GM18858 (cell line): Measurements from ENCODE around the gene CBX5.
"Not testable (repeated sequence)": the region's sequence is repeated elsewhere in the genome, so short reads cannot be mapped to it uniquely, and the experiment has no call there.

Experiments
- ATAC-seq: cut with Tn5 transposase; IDR thresholded peaks from one replicate; pipeline ENCODE4 v1.9.1; 2021; ENCODE audit not compliant: unreplicated experiment

The CBX5 gene

DNA sequence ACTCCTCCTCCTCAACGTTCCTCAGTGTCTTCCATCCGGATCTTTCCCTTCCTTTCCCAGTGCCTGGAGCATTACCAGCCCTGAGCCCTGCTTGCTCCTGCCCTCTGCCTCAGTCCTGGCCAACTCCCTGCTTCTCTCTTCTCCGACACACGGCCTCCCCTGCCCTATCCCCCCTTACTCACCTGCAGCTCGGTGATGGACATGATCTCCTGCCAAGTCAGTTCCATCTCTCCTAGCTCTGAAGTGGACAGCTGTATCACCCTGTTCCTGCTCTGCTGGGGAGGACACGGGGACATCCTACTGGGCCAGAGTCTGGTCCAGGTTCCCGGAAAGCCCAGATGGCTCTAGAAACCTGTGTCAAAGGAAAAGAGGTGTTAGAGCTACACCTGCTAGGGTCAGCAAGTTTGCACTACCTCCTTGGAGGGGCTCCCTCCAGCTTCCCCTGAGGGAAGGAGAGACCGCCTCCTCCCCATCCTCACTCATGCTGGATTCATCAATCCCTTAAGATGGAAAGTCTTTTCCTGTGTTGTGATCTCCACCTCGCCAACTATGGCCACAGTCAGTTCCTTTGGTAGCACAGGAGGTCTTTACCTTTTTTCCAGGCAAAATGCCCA, 15.1 kb upstream of the CBX5 start:
- ATAC-seq, result no peak

DNA sequence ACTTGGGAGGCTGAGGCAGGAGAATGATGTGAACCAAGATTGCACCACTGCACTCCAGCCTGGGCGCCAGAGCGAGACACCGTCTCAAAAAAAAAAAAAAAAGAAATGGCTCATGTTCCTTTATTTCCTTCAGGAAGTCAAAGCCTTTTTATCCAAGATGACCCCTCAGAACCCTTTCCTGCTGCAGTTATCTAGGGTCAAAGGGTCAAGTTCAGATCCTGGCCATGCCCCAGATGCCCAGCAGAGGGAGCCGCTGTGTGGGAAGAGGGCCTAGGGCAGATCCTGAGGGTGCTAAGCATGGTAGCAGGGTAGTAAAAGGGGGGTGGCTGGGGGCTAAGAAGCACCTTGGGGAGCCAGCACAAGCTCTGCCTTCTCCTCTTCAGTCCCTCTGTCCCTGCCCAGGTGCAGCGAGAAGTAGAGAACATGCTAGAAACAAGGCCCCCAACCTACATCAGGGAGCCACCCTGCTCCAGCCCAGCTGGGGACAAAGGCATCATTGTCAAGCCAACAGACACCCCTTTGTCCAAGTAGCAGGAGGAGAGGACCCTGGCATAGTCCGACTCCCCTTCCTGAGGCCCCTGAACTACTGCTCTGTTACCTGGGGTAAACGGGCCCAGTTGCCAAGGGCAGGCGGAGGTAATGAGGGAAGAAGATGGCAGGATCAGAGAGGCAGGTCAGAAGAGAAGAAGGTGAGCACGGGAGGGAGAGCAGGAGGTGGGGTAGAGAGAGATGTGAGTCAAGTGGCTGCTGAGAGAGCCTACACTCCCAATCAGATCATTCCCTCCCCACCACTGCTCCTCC, 14.4 kb upstream of the CBX5 start:
- ATAC-seq, result no peak

DNA sequence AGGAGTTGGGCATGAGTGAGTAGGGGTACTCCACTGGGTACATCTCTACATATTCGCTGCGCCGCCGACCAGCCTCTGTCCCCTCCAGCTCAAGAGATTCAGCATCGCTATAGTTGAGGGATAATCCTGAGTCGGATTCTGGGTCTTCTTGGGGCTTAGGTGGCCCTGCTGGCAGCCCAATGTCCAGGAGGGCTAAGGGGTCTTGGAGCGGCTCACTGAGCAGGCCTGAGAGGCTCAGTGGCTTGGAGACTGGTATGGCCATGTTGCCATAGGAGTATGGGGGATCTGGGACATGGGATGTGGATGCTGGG, 13.0 kb upstream of the CBX5 start:
- ATAC-seq, result no peak

DNA sequence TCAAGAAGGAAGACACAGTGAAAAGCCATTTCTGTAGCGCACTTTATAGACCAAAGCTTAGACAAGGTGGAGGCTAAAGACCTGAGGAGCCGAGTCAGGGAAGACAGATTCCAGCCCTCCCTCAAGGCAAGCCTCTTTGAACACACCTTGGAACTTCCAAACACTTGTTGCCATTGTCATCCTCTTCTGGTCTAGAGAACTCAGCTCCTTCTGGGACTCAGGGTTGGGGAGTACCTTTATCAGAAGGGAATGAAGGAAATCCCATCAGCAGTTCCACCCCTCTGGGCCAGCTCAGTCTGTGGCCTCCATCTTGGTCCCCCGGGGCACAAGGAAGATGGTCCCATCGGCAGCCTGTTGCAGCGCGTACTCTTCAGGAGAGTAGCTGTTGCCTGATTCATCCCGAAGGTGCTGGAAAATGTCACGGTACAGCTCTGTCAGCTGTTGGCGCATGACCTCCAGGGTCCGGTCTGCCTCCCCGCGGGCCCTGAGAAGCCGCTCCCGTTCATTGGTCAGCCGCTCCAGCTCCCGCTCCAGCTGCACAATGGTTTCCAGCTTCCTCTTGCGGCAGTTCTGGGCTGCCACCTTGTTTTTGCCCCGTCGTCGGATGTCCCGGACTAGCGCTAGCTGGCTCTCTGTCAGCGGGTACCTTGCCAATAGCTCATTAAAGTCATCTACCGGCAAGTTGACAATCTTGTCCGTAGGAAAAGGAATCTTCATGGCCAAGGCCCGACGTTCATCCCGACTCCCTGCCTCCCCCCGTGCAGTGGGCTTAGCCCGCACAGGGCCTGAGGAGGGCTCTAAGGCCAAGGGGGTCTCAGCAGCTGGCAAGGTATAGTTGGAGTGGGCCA, 12.4 kb upstream of the CBX5 start:
- ATAC-seq, result no peak

DNA sequence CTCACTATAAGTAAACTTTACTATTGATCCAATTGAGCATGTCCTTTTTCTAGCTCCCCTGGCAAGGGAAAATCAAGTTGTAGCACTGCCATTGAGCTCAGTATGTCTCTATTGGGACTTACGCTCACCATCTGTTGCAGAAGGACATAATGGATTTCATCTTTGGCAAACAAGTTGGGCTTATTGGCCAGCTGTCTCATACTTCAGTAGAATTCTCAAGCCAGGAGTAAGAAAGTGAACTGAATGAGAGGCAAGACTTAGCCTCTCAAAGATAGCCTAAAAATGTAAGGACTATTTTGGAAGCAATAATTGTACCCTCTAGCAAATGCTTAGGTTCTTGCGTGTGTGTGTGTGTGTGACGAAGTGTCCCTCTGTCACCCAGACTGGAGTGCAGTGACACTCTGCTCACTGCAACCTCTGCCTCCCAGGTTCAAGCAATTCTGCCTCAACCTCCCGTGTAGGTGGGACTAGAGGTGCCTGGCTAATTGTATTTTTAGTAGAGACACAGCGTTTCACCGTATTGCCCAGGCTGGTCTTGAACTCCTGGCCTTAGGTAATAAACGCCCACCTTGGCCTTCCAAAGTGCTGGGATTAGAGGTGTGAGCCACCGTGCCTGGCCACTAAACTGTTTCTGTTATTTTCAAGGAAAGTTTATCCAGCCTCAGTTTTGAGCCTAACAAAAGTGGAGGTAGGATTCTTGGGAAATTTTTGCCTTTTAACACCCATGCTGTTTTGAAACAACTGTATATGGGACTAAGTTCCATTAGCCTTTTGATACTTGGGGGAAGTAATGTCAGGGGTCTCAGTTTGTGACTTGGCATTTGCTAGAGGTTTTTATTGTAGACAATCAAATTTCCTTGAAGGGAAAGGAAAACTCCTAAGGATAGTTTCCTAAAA, 7.6 kb upstream of the CBX5 start:
- ATAC-seq, result no peak

DNA sequence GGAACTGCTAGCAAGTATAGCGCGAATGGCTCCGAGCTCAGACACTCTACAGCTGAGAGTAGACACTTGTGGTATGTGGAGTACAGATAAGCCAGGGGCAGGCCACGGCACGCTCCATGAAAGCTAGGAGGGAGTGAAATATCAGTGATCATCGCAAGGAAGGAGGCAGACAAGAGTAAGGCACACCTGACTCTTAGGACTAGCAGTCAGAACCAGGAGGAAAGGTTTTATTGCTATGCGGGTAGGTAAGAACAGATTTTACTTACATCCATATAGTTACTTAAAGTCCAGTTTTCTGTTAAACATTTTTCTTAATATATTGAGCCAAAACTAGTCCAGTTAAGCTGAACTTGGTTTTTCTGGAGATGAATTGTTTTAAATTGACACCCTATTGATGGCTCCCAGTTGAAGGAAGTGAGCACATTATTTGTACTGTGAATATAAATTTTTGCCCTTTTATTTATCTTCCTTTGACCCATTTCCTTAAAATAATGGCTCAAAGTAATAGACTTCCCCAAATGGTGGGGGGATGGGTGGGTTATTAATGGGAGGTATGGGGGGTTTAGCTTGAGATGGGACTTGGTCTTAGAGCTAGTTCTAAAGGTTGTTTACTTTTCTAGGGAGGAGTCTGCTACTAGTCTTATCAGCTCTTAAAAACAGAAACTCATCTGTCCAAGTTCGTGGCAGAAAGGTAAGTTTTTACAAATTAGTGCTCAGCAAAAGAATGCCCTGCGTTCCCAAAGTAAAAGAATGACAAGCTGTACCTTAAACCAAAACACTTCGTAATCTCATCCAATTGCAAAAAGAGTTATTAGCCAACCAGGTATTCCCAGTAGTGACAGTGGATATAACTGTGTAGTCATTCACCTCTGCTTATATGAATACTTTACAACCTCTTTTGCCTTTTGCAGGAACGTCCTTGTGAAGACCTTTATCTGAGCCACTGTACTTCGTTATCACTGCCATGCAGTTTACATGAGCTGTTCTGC, 6.4 kb upstream of the CBX5 start:
- ATAC-seq, result no peak

DNA sequence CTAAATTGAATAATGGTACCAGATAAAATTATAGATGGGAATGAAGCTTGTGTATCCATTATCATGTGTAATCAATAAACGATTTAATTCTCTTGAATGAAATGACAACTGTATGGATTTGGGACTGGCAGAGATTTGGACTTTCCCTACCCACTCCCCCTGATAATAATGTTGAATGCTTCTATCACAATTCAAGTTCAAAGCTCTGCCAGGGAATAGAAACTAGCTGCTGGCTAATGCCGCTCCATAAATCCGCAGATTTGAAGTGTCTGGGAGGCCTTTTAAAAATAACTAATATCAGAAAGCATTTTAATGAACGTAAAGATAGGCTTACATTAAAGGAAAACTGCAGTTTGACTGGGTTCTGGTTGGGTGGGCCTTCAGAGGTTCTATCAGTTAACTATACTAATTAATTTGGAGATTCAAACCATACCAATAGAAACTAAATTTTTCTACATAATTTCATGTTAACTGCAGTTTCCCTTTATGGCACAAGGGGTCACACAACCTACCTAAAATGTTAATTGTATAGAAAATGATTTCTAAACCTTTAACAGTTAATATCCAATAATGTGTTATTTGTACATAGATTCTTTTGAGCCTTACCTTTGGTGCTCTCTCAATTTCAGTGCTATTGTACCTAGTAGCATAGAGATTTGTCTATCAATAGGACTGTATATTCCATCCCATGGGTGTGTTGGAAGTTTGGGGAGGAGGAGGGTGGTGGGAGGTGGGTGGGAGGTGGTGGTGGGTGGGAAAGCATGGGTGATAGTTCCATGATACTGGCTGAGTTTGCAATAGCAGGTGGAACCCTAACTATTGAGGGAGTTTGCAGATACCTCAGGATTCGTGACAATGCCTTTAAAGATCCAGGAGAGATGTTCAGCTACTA, 5.5 kb upstream of the CBX5 start:
- no peak for ATAC-seq

DNA sequence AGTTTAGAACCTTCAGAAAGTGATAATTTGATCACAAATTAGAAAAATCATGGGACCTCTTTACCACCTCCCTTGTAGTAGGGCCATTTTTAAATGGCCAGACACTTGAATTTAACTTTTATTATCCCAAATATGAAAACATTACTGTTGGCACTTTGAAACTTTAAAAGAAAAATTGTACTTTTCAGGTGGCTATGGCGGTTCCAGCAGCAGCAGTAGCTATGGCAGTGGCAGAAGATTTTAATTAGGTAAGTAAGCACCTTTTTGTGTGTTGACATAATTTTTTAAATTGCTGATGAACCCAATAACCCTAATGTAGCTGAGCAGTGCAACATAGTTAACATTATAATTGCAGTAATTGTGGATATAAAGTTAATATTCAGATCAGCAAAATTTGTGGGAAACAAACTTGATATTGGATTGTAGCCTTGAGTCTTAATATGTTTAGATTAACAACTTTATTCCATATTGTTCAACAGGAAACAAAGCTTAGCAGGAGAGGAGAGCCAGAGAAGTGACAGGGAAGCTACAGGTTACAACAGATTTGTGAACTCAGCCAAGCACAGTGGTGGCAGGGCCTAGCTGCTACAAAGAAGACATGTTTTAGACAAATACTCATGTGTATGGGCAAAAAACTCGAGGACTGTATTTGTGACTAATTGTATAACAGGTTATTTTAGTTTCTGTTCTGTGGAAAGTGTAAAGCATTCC, 4.3 kb upstream of the CBX5 start:
- ATAC-seq, result not testable (repeated sequence)

DNA sequence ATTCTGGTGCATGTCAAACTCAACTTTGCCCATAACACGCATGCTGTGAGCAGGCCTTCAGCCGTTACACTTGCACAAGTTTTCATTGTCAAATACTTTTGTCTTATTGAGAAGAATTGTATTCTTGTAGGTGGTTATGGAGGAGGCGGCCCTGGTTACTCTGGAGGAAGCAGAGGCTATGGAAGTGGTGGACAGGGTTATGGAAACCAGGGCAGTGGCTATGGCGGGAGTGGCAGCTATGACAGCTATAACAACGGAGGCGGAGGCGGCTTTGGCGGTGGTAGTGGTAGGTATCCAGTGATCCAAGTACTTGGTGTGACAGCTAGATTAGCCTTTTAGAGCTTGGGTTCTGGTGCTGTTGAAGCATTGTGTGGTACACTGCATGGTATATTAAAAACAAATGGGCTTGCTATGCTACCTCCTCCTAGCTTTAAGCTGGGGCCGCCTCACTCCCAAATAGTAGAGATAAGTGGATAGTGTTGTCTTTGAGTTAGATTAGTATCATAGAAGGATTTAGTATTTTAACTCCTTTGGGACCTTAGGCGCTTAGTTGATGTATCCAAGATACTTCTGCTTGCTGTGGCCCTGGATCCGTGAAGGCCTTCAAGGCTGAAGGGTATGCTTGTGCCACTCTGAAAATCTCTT, 3.1 kb upstream of the CBX5 start:
- no peak for ATAC-seq

DNA sequence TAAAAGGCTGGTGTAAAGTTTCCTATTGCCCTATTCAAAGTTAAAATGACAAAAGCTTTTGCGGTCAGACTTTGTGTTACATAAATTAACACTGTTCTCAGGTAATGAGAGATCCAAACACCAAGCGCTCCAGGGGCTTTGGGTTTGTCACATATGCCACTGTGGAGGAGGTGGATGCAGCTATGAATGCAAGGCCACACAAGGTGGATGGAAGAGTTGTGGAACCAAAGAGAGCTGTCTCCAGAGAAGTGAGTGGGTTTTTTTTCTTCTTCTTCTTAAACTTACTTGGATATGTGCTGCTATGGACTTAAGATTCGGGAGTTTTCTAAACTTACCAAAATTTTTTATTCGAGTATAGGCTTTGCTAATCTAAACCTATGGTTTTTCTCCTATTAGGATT, 1.8 kb upstream of the CBX5 start:
- not testable (repeated sequence) for ATAC-seq

DNA sequence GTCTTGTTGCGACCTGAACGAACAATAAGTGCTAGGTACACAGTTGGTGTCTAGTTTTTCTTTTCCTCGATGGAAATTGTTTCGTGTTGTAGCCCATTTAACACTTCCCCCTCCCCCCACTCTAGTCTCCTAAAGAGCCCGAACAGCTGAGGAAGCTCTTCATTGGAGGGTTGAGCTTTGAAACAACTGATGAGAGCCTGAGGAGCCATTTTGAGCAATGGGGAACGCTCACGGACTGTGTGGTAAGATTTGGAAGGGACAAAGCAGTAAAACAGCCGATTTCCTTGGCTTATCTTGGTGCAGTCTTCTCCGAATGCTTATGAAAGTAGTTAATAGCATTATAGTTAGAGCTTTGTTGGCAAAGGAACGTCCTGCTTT, 1.3 kb upstream of the CBX5 start:
- ATAC-seq, result not testable (repeated sequence)

DNA sequence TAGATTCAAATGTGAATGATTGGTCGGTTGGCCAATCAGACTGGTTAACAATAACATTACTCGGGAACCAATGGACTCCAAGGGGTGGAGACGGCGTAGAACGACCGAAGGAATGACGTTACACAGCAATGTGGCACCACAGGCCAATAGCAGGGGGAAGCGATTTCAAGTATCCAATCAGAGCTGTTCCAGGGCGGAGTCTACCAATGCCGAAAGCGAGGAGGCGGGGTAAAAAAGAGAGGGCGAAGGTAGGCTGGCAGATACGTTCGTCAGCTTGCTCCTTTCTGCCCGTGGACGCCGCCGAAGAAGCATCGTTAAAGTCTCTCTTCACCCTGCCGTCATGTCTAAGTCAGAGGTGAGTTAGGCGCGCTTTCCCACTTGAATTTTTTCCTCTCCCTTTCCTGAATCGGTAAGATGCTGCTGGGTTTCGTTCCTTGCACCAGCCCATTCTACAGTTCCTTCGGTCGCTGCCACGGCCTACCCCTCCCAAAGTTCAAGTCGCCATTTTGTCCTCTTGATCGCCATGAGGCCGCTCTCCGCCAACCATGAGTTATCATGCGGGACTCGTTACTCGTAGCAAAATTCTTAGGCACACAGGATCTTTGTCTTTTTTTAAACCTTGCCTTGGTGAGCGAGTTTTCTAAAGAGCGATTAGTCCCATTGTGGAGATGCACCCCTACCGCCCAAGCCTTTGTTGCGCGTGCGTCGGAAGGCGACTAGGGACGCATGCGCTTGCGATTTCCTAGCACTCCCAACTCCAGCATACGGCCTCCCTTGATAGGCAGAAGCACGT, 742 bp upstream of the CBX5 start, which contains the start of gene HNRNPA1:
Gene HNRNPA1, plus strand, starts transcription at position 259 of the 793 bp plus-strand sequence. Its CDS starts 82 bp downstream, at position 341.
- ATAC-seq, result peak; percentile 83

DNA sequence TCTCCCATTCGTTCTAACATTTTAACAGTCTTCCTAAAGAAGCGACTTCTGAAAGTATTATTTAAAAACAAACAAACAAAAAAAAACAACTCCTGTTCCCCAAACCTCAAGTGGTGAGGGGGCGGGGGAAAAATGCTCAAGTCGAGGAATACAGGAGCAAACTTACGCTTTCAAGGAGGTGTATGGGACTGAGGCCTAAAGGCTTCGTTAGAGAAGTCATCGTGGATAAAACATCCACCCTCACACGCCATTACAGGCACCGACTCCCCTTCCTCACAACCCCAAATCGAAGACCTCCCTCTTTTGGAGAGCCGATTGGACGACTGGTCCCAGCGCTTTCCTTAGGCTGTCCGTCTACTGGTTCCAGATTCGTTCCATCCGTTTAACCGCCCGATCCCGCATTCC, 693 bp downstream of the CBX5 start:
- ATAC-seq, result no peak

DNA sequence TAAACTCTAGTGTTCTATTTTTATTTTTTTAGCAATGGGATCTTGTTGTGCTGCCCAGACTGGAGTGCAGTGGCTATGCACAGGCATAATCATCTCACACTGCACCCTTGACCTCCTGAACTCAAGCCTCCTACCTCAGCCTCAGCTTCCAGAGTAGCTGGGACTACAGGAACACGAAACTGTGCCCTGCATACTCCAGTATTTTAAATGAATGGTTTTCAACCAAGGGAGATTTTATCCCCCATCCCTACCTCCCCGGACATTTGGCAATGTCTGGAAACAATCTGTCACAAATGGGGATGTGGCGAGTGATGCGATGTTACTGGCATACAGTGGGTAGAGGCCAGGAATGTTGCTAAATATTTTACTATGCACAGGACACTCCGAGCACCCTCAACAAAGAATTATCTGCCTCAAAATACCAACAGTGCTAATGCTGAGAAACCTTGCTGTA, 2.1 kb downstream of the CBX5 start:
- ATAC-seq, result no peak

DNA sequence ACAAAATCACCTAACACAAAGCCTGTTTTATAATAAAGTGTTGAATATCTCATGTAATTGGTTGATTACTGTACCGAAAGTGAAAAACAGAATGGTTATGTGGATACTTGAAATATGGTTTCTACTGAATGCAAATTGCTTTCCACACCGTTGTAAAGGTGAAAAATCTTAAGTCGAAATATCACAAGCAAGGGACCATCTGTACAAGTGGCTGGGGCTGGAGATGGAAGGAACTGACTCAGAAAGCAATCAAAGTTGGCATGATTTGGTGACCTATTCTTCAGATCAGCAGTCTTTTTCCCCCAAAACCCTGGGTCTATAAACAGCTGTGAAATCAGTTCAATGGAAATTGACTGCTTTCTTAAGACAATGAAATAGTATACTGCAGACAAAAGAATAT, 3.6 kb downstream of the CBX5 start:
- ATAC-seq, result no peak

DNA sequence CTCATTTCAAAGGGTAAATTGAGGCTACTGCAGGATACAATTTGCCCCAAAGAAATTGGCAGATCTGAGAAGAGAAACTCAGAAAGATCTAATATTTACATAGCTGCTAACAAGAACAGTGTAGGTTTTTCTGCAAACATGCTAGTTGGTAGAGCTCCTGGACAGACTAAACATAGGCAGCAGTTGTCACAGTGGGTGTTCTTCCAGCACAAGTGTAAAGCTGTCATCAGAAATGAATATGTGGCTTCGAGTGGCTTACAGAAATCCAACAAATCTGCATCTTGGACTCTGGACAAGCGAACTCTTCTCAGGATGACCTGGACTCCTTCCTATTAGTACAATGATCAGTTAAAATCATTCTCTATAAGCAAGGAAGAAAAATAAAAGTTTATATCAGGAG, 5.9 kb downstream of the CBX5 start:
- no peak for ATAC-seq

DNA sequence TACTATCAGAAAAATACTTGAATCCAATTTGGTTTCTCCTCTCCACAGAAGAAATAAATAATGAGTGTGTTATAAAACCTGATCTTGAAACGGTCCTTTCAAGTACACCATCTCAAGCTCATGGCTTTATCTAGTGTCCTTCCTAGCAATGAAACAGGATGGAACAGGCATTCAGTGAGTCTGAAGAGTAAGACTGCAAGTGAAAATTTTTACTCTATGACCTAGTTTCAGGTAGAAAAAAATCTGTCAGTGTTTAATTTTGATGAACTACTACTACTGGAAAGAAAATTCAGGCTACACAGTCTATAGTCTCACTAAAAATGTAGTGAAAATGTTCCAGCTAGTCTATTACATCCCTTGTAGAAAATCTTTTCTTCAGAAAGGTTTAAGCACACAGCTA, 7.7 kb downstream of the CBX5 start:
- ATAC-seq, result no peak
